Smooth muscle cell (in vitro differentiated cells): Measurements from ENCODE around the gene SLK. TPM values are rescaled to one million over a fixed set of nuclear protein-coding genes. Genes with fewer than 3 reads are reported as not detected.
A peak's percentile ranks its signal among the peaks of the same experiment; 100 is the strongest.

Experiments used
- DNase-seq: peaks from one replicate; lab custom pipeline; 2025; ENCODE audit not compliant: unreplicated experiment; lab: John Stamatoyannopoulos, UW
- H2AFZ ChIP-seq: fragments of 200-600 bp; sonication (generic); 2 replicates; pipeline ENCODE4 v1.6.0; 2016; ENCODE audit warnings: antibody characterized with exemption, low read depth, mild to moderate bottlenecking
- H3F3A ChIP-seq: fragments of 200-600 bp; sonication (generic); 2 replicates; pipeline ENCODE4 v1.6.0; 2017; ENCODE audit warnings: antibody characterized with exemption, low read depth
- H3K27ac ChIP-seq: fragments of 200-600 bp; sonication (generic); 2 replicates; pipeline ENCODE4 v1.5.1; 2016; ENCODE audit warnings: low read depth, mild to moderate bottlenecking
- H3K27me3 ChIP-seq: fragments of 200-600 bp; sonication (generic); 2 replicates; pipeline ENCODE4 v1.6.1; 2016; ENCODE audit warnings: low read depth, mild to moderate bottlenecking
- H3K36me3 ChIP-seq: fragments of 200-600 bp; sonication (generic); 2 replicates; pipeline ENCODE4 v1.5.1; 2016; ENCODE audit warnings: low read depth
- H3K4me1 ChIP-seq: fragments of 200-600 bp; sonication (generic); 2 replicates; pipeline ENCODE4 v1.5.1; 2016; ENCODE audit warnings: low read depth
- H3K4me2 ChIP-seq: fragments of 200-600 bp; sonication (generic); 2 replicates; pipeline ENCODE4 v1.6.0; 2016; ENCODE audit warnings: mild to moderate bottlenecking
- H3K4me3 ChIP-seq: fragments of 200-600 bp; sonication (generic); 2 replicates; pipeline ENCODE4 v1.5.1; 2016; ENCODE audit warnings: mild to moderate bottlenecking
- H3K79me2 ChIP-seq: fragments of 200-600 bp; sonication (generic); 2 replicates; pipeline ENCODE4 v1.6.0; 2016; ENCODE audit warnings: low read depth, mild to moderate bottlenecking
- H3K9ac ChIP-seq: fragments of 200-600 bp; sonication (generic); 2 replicates; pipeline ENCODE4 v1.6.0; 2016; ENCODE audit warnings: low read depth
- H3K9me3 ChIP-seq: fragments of 200-600 bp; sonication (generic); replicated peaks from 2 replicates; pipeline ENCODE4 v1.5.1; 2016; ENCODE audit warnings: low read depth
- H4K20me1 ChIP-seq: fragments of 200-600 bp; sonication (generic); 2 replicates; pipeline ENCODE4 v1.6.0; 2016; ENCODE audit warnings: low read depth
- CTCF ChIP-seq: fragments of 200-600 bp; sonication (generic); IDR thresholded peaks from 2 replicates; pipeline ENCODE4 v1.5.1; 2017; ENCODE audit warnings: borderline replicate concordance, mild to moderate bottlenecking, antibody characterized with exemption; ENCODE audit not compliant: insufficient read depth, poor library complexity, severe bottlenecking
- WGBS: methylation state at CpG from one replicate; pipeline ENCODE4 v1.1.7; 2016; ENCODE audit warnings: low lambda C conversion rate; 5-methylcytosine and 5-hydroxymethylcytosine counted together
- polyA plus RNA-seq: library from polyadenylated mRNA; unstranded; fragments of >200 nt; fragmentation: Nextera tagmentation; extraction: Ambion mirVana; gene quantifications from 2 replicates; pipeline ENCODE4 v1.2.1, GENCODE V29; 2016
- total RNA-seq: library from RNA; depleted of rRNA; stranded (reverse); fragments of >200 nt; gene quantifications from 2 replicates; pipeline ENCODE4 v1.2.3, GENCODE V29; 2014

The SLK gene
- total and polyA plus RNA-seq, 2 experiments from 2014 or later, result 15.5 to 45.7 TPM

GRCh38 chr10:103982639-103983038 is 15.7 kb downstream of the SLK start:
- Histone ChIP-seq H2AFZ (no peak overlapping the region), H3K4me2 (no peak overlapping the region), H3K27ac (no peak overlapping the region), H3K79me2 (peaks cover 95% of the 10 kb centered on the region), H3K36me3 (no peaks in the 10 kb centered on the region), H4K20me1 (peaks cover 95% of the 10 kb centered on the region), H3K9me3 (no peaks in the 10 kb centered on the region), H3K4me1 (no peaks in the 10 kb centered on the region), H3F3A (no peaks in the 10 kb centered on the region), H3K27me3 (no peaks in the 10 kb centered on the region), H3K4me3 (no peak overlapping the region), H3K9ac (no peak overlapping the region)
- peak; percentile 10 for TF ChIP-seq CTCF
- DNase-seq, result no peak
- 86% methylated on average over 4 of the region's 4 CpGs for WGBS

GRCh38 chr10:103983367-103983911 is 16.5 kb downstream of the SLK start:
- no peak overlapping the region for H3K4me2 ChIP-seq
- H3K36me3 ChIP-seq, result no peaks in the 10 kb centered on the region
- H3K9ac ChIP-seq, result no peak overlapping the region
- DNase-seq, result no peak
- H3K4me1 ChIP-seq, result no peaks in the 10 kb centered on the region
- H3K79me2 ChIP-seq, result peaks cover 94% of the 10 kb centered on the region
- WGBS, result 83% methylated on average over 4 of the region's 4 CpGs
- H3F3A ChIP-seq, result no peaks in the 10 kb centered on the region
- no peak for TF ChIP-seq CTCF
- H3K4me3 ChIP-seq, result no peak overlapping the region
- peaks cover 95% of the 10 kb centered on the region for H4K20me1 ChIP-seq
- no peaks in the 10 kb centered on the region for H3K27me3 ChIP-seq
- no peak overlapping the region for H2AFZ ChIP-seq
- no peak overlapping the region for H3K27ac ChIP-seq
- H3K9me3 ChIP-seq, result no peaks in the 10 kb centered on the region

DNA sequence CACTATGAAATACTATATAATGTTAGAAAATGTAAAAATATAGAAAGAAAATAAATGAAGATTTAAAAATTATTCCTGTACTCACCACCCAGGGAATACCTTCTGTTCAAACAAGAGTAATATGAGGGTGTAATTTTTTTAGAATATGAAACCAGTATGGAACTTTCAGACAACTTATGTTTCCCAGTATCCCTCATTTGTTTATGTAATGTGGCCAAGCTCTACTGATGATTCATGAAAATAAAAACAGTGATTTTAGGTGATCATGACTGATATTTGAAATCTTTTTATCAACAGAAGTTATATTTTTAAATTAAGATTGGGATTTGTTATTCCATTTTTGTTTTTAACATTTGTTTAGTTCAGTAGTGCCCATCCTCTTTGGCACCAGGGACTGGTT is 18.8 kb downstream of the SLK start:
- TF ChIP-seq CTCF, result no peak
- H4K20me1 ChIP-seq, result peaks cover 93% of the 10 kb centered on the region
- H3K4me3 ChIP-seq, result no peak overlapping the region
- no peak overlapping the region for H3K27ac ChIP-seq
- no peaks in the 10 kb centered on the region for H3K9me3 ChIP-seq
- DNase-seq, result no peak
- H2AFZ ChIP-seq, result no peak overlapping the region
- H3K9ac ChIP-seq, result no peak overlapping the region
- no peaks in the 10 kb centered on the region for H3K36me3 ChIP-seq
- no peaks in the 10 kb centered on the region for H3K27me3 ChIP-seq
- H3K4me1 ChIP-seq, result no peaks in the 10 kb centered on the region
- H3K79me2 ChIP-seq, result peaks cover 81% of the 10 kb centered on the region
- H3F3A ChIP-seq, result no peaks in the 10 kb centered on the region
- no peak overlapping the region for H3K4me2 ChIP-seq

DNA sequence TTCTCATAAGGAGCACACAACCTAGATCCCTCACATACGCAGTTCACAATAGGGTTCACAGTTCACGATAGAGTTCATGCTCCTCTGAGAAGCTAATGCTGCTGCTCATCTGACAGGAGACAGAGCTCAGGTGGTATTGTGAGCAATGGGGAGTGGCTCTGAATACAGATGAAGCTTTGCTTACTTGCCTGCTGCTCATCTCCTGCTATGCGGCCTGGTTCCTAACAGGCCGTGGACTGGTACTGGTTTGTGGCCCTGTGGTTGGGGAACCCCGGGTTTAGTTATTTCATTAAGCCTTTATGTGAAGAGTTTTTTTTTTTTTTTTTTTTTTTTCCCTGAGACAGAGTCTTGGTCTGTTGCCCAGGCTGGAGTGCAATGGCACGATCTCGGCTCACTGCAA is 19.4 kb downstream of the SLK start:
- peaks cover 75% of the 10 kb centered on the region for H3K79me2 ChIP-seq
- peaks cover 93% of the 10 kb centered on the region for H4K20me1 ChIP-seq
- H3K9me3 ChIP-seq, result no peaks in the 10 kb centered on the region
- no peak overlapping the region for H3K9ac ChIP-seq
- no peak for DNase-seq
- 93% methylated on average over 7 of the region's 7 CpGs for WGBS
- no peak overlapping the region for H3K27ac ChIP-seq
- no peaks in the 10 kb centered on the region for H3K36me3 ChIP-seq
- H2AFZ ChIP-seq, result no peak overlapping the region
- no peak overlapping the region for H3K4me3 ChIP-seq
- no peaks in the 10 kb centered on the region for H3K27me3 ChIP-seq
- H3F3A ChIP-seq, result no peaks in the 10 kb centered on the region
- TF ChIP-seq CTCF, result no peak
- H3K4me2 ChIP-seq, result no peak overlapping the region
- no peaks in the 10 kb centered on the region for H3K4me1 ChIP-seq
